NT2/D1 (cell line): ENCODE measurements around the gene SV2B.

ENCODE experiments used
- SUZ12 ChIP-seq: IDR thresholded peaks from 2 replicates; pipeline ENCODE4 v1.6.1; 2011; ENCODE audit not compliant: insufficient read length, insufficient read depth; ENCODE audit errors: extremely low read depth
- YY1 ChIP-seq: IDR thresholded peaks from 2 replicates; pipeline ENCODE4 v1.6.1; 2011; ENCODE audit not compliant: insufficient read length, insufficient read depth
- ZNF274 ChIP-seq: IDR thresholded peaks from 2 replicates; pipeline ENCODE4 v1.6.1; 2011; ENCODE audit warnings: mild to moderate bottlenecking, low read depth, low read length

DNA sequence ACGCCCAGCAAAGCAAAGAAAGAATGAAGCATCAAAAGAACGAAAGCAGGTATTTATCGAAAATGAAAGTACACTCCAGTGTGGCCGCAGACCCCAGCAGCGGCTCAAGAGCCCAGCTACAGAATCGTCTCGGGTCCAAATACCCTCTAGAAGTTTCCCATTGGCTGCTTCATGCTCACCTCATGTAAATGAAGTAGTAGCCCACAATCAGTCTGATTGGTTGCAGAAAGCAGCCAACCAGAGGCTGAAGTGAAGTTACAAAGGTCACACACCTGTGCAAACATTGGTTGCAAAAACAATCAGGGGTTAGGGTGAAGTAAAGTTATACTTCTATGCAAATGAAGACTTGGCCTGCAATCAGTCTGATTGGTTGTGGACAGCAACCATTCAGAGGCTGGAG lies 32.0 kb downstream of the SV2B start:
- no peak for TF ChIP-seq ZNF274
- TF ChIP-seq YY1, result no peak
- TF ChIP-seq SUZ12, result no peak
